ENCODE results near the gene SYT7. TPM values are rescaled to one million over a fixed set of nuclear protein-coding genes. Genes with fewer than 3 reads are reported as not detected.

SYT7 gene
- total RNA-seq, 1 donor from 2014 or later: 93.6 TPM

GRCh38 chr11:61609000-61609979, 28.4 kb upstream of the SYT7 start:
- Mint-ChIP-seq H3K27me3 (ENCODE audit: unreplicated experiment) (peaks cover 21% of the 10 kb centered on the region), H3K36me3 (ENCODE audit: unreplicated experiment) (no peaks in the 10 kb centered on the region), H3K4me1 (ENCODE audit: low read depth, unreplicated experiment) (peaks cover 35% of the 10 kb centered on the region), H3K4me3 (ENCODE audit: unreplicated experiment) (peak overlapping the region; percentile 81), H3K27ac (ENCODE audit: unreplicated experiment) (peak overlapping the region; percentile 97), H3K9me3 (ENCODE audit: unreplicated experiment) (peaks cover 27% of the 10 kb centered on the region)
- DNase-seq: peak; percentile 75
- no peak for TF ChIP-seq CTCF (IDR thresholded peaks at IDR 0.05; ENCODE audit: partially characterized antibody, unreplicated experiment)

- peak overlapping the region; percentile 12 for H3K4me3 Mint-ChIP-seq (ENCODE audit: unreplicated experiment)
- peaks cover 24% of the 10 kb centered on the region for H3K27me3 Mint-ChIP-seq (ENCODE audit: unreplicated experiment)
- H3K27ac Mint-ChIP-seq (ENCODE audit: unreplicated experiment): no peak overlapping the region
- H3K4me1 Mint-ChIP-seq (ENCODE audit: low read depth, unreplicated experiment): peaks cover 41% of the 10 kb centered on the region
- no peak for TF ChIP-seq CTCF (IDR thresholded peaks at IDR 0.05; ENCODE audit: partially characterized antibody, unreplicated experiment)
- H3K9me3 Mint-ChIP-seq (ENCODE audit: unreplicated experiment): peaks cover 29% of the 10 kb centered on the region
- H3K36me3 Mint-ChIP-seq (ENCODE audit: unreplicated experiment): no peaks in the 10 kb centered on the region
- DNase-seq: no peak
Measured at GRCh38 chr11:61607920-61608599, 27.2 kb upstream of the SYT7 start.

GRCh38 chr11:61607426-61607825, 26.6 kb upstream of the SYT7 start:
- Mint-ChIP-seq H3K9me3 (ENCODE audit: unreplicated experiment) (peaks cover 31% of the 10 kb centered on the region), H3K4me3 (ENCODE audit: unreplicated experiment) (no peak overlapping the region), H3K36me3 (ENCODE audit: unreplicated experiment) (no peaks in the 10 kb centered on the region), H3K27me3 (ENCODE audit: unreplicated experiment) (peaks cover 25% of the 10 kb centered on the region), H3K27ac (ENCODE audit: unreplicated experiment) (no peak overlapping the region), H3K4me1 (ENCODE audit: low read depth, unreplicated experiment) (peaks cover 45% of the 10 kb centered on the region)
- no peak for TF ChIP-seq CTCF (IDR thresholded peaks at IDR 0.05; ENCODE audit: partially characterized antibody, unreplicated experiment)
- DNase-seq: no peak

- no peak overlapping the region for H3K27ac Mint-ChIP-seq (ENCODE audit: unreplicated experiment)
- peaks cover 37% of the 10 kb centered on the region for H3K4me1 Mint-ChIP-seq (ENCODE audit: low read depth, unreplicated experiment)
- TF ChIP-seq CTCF (IDR thresholded peaks at IDR 0.05; ENCODE audit: partially characterized antibody, unreplicated experiment): no peak
- H3K27me3 Mint-ChIP-seq (ENCODE audit: unreplicated experiment): peaks cover 7% of the 10 kb centered on the region
- no peak overlapping the region for H3K4me3 Mint-ChIP-seq (ENCODE audit: unreplicated experiment)
- H3K9me3 Mint-ChIP-seq (ENCODE audit: unreplicated experiment): peaks cover 10% of the 10 kb centered on the region
- DNase-seq: no peak
- H3K36me3 Mint-ChIP-seq (ENCODE audit: unreplicated experiment): no peaks in the 10 kb centered on the region
Measured at GRCh38 chr11:61603667-61604066, 22.8 kb upstream of the SYT7 start.

Data from glutamatergic neuron (in vitro differentiated cells).